IMR-90 (cell line): ENCODE results near the gene PPARG. TPM values are rescaled to one million over a fixed set of nuclear protein-coding genes. Genes with fewer than 3 reads are reported as not detected.

Experiments used
- ATAC-seq: fragments of 200-7000 bp; cut with Tn5 transposase; 2 replicates; pipeline ENCODE4 v1.9.1; 2020; ENCODE audit warnings: low read depth, mild to moderate bottlenecking, moderate library complexity
- BruUV-seq: library from RNA; stranded (reverse); fragments of 400-500 nt; replicated peaks from 2 replicates; lab custom pipeline; 2021; lab: Mats Ljungman, UMichigan
- CTCF ChIA-PET: fragments of 300-600 bp; formaldehyde crosslinking; extraction: SDS; loops from one replicate; lab custom pipeline; 2021; ENCODE audit warnings: antibody characterized with exemption; lab: Yijun Ruan, JAX
- POLR2A ChIA-PET: fragments of 300-600 bp; sonication (Branson Sonifier 250); formaldehyde crosslinking; loops from one replicate; lab custom pipeline; 2022; ENCODE audit warnings: antibody characterized with exemption; ENCODE audit not compliant: unreplicated experiment; lab: Charles Lee
- DNase-seq: peaks from one replicate; pipeline ENCODE4 v3.0.0; 2013
- H2AFZ ChIP-seq: replicated peaks from 2 replicates; pipeline ENCODE3; 2013; ENCODE audit warnings: low read length, mild to moderate bottlenecking; ENCODE audit not compliant: poor library complexity
- H2AK5ac ChIP-seq: 2 replicates; pipeline ENCODE4 v1.6.1; 2013; ENCODE audit warnings: low read depth, low read length, inconsistent platforms
- H2AK9ac ChIP-seq: replicated peaks from 2 replicates; pipeline ENCODE3; 2013; ENCODE audit warnings: mild to moderate bottlenecking, low read depth, low read length, moderate library complexity; ENCODE audit not compliant: poor library complexity
- H2BK120ac ChIP-seq: 2 replicates; pipeline ENCODE4 v1.6.1; 2013; ENCODE audit warnings: low read depth, low read length, inconsistent platforms
- H2BK15ac ChIP-seq: 3 replicates; pipeline ENCODE4 v1.6.1; 2013; ENCODE audit warnings: low read depth, low read length, inconsistent platforms
- H2BK20ac ChIP-seq: 2 replicates; pipeline ENCODE4 v1.6.1; 2013; ENCODE audit warnings: low read depth, mild to moderate bottlenecking, inconsistent platforms, low read length, moderate library complexity
- H2BK5ac ChIP-seq: 2 replicates; pipeline ENCODE4 v1.6.1; 2013; ENCODE audit warnings: mild to moderate bottlenecking, low read depth, low read length, inconsistent platforms; ENCODE audit not compliant: poor library complexity, severe bottlenecking
- H3K14ac ChIP-seq: replicated peaks from 2 replicates; pipeline ENCODE4 v1.6.1; 2013; ENCODE audit warnings: low read depth, low read length, inconsistent platforms
- H3K18ac ChIP-seq: 2 replicates; pipeline ENCODE4 v1.6.1; 2013; ENCODE audit warnings: low read depth, low read length, control low read depth
- H3K23ac ChIP-seq: 2 replicates; pipeline ENCODE4 v1.6.1; 2013; ENCODE audit warnings: low read depth, low read length, inconsistent platforms
- H3K27ac ChIP-seq: 2 replicates; pipeline ENCODE4 v1.5.1; 2013; ENCODE audit warnings: mild to moderate bottlenecking, control low read depth, low read length; ENCODE audit not compliant: insufficient read depth
- H3K27me3 ChIP-seq: 2 replicates; pipeline ENCODE4 v1.6.1; 2013; ENCODE audit warnings: low read length; ENCODE audit not compliant: control insufficient read depth, insufficient read depth
- H3K36me3 ChIP-seq: 2 replicates; pipeline ENCODE4 v1.6.1; 2013; ENCODE audit warnings: low read length, mixed read lengths; ENCODE audit not compliant: control insufficient read depth, insufficient read depth
- H3K4ac ChIP-seq: 2 replicates; pipeline ENCODE4 v1.6.1; 2013; ENCODE audit warnings: low read depth, low read length, inconsistent platforms
- H3K4me1 ChIP-seq: 2 replicates; pipeline ENCODE4 v1.6.1; 2013; ENCODE audit warnings: low read length, mixed read lengths; ENCODE audit not compliant: control insufficient read depth, insufficient read depth
- H3K4me2 ChIP-seq: 2 replicates; pipeline ENCODE4 v1.6.1; 2013; ENCODE audit warnings: low read depth, mild to moderate bottlenecking, control low read depth, low read length, moderate library complexity
- H3K4me3 ChIP-seq: 2 replicates; pipeline ENCODE4 v1.5.1; 2013; ENCODE audit warnings: low read depth, mild to moderate bottlenecking, control low read depth, low read length, moderate library complexity; ENCODE audit not compliant: insufficient read depth
- H3K56ac ChIP-seq: 2 replicates; pipeline ENCODE4 v1.6.1; 2013; ENCODE audit warnings: low read length, inconsistent platforms; ENCODE audit not compliant: insufficient read depth; ENCODE audit errors: extremely low read depth
- H3K79me1 ChIP-seq, 2 experiments: 2 replicates each; pipeline ENCODE4 v1.6.1; 2013; ENCODE audit warnings: low read length in 2 of 2, inconsistent platforms in 1 of 2, low read depth in 1 of 2
- H3K9ac ChIP-seq: 2 replicates; pipeline ENCODE4 v1.6.1; 2013; ENCODE audit warnings: low read depth, low read length, control low read depth
- H3K9me1 ChIP-seq: 2 replicates; pipeline ENCODE4 v1.6.1; 2013; ENCODE audit warnings: low read length, inconsistent platforms; ENCODE audit not compliant: insufficient read depth
- H3K9me3 ChIP-seq: 2 replicates; pipeline ENCODE4 v1.6.1; 2013; ENCODE audit warnings: low read length; ENCODE audit not compliant: control insufficient read depth, insufficient read depth
- H4K20me1 ChIP-seq: 2 replicates; pipeline ENCODE4 v1.6.1; 2013; ENCODE audit warnings: low read length, inconsistent platforms; ENCODE audit not compliant: insufficient read depth
- H4K5ac ChIP-seq: 2 replicates; pipeline ENCODE4 v1.6.1; 2013; ENCODE audit warnings: mild to moderate bottlenecking, low read depth, low read length, control low read depth
- H4K8ac ChIP-seq, 2 experiments: 2 replicates each; pipeline ENCODE4 v1.6.1; 2013; ENCODE audit warnings: low read depth in 2 of 2, low read length in 2 of 2, control low read depth in 1 of 2, inconsistent platforms in 1 of 2
- H4K91ac ChIP-seq: 2 replicates; pipeline ENCODE4 v1.6.1; 2013; ENCODE audit warnings: low read depth, low read length, inconsistent platforms; ENCODE audit not compliant: insufficient read depth
- BHLHE40 ChIP-seq: fragments of 150-350 bp; IDR thresholded peaks from 2 replicates; pipeline ENCODE4 v1.6.1; 2016; ENCODE audit warnings: mild to moderate bottlenecking, low read depth, low read length
- CHD1 ChIP-seq: IDR thresholded peaks from 2 replicates; pipeline ENCODE4 v1.6.1; 2012; ENCODE audit warnings: low read depth, low read length, improper control_type of control experiment
- FOS ChIP-seq: fragments of 150-350 bp; IDR thresholded peaks from 2 replicates; pipeline ENCODE4 v1.6.1; 2016; ENCODE audit warnings: low read depth, low read length
- MAFK ChIP-seq: IDR thresholded peaks from 2 replicates; pipeline ENCODE4 v1.6.1; 2012; ENCODE audit warnings: low read depth, low read length, improper control_type of control experiment
- MAZ ChIP-seq: IDR thresholded peaks from 2 replicates; pipeline ENCODE4 v1.6.1; 2012; ENCODE audit warnings: low read depth, mild to moderate bottlenecking, low read length, improper control_type of control experiment, moderate library complexity, borderline replicate concordance
- MXI1 ChIP-seq: IDR thresholded peaks from 2 replicates; pipeline ENCODE4 v1.6.1; 2012; ENCODE audit warnings: low read depth, mild to moderate bottlenecking, low read length, moderate library complexity, borderline replicate concordance
- NFE2L2 ChIP-seq: fragments of 150-350 bp; IDR thresholded peaks from 2 replicates; pipeline ENCODE4 v1.6.1; 2016; ENCODE audit warnings: low read depth, mild to moderate bottlenecking, low read length
- POLR2A ChIP-seq: IDR thresholded peaks from 2 replicates; pipeline ENCODE4 v1.6.1; 2012; ENCODE audit warnings: mild to moderate bottlenecking, low read depth, low read length
- RAD21 ChIP-seq: IDR thresholded peaks from 2 replicates; pipeline ENCODE4 v1.6.1; 2012; ENCODE audit warnings: low read length, improper control_type of control experiment
- RCOR1 ChIP-seq: IDR thresholded peaks from 2 replicates; pipeline ENCODE4 v1.6.1; 2012; ENCODE audit warnings: mild to moderate bottlenecking, low read length, improper control_type of control experiment; ENCODE audit not compliant: insufficient replicate concordance
- RFX5 ChIP-seq: IDR thresholded peaks from 2 replicates; pipeline ENCODE4 v1.8.0; 2012; ENCODE audit warnings: low read depth, mild to moderate bottlenecking, low read length, moderate library complexity
- WGBS, 2 experiments: methylation state at CpG; one replicate each; pipeline versions ENCODE4 v1.1.5 to v1.1.7; 2013; ENCODE audit warnings: missing lambda C conversion rate in 2 of 2; ENCODE audit not compliant: insufficient read length in 1 of 2; ENCODE audit errors: extremely low coverage in 2 of 2; 5-methylcytosine and 5-hydroxymethylcytosine counted together
- dilution Hi-C: fragments of 300-500 bp; cut with HindIII; formaldehyde crosslinking; loops from one replicate; pipeline ENCODE4 v1.14.3; 2018; ENCODE audit warnings: low sequenced_read_pairs; ENCODE audit not compliant: unreplicated experiment
- in situ Hi-C: fragments of 300-500 bp; cut with MboI; formaldehyde crosslinking; loops from 3 replicates; pipeline ENCODE4 v1.14.3; 2019; ENCODE audit warnings: low sequenced_read_pairs, inconsistent platforms, mixed read lengths
- intact Hi-C: fragments of 100-400 bp; cut with micrococcal nuclease; formaldehyde crosslinking; loops from 2 replicates; pipeline ENCODE4 v1.10.0; 2022
- polyA plus RNA-seq, 3 experiments: library from polyadenylated mRNA; depleted of rRNA; stranded (reverse); fragments of >200 nt; gene quantifications; 2 replicates each; pipeline ENCODE4 v1.2.3, GENCODE V29; 2012; ENCODE audit warnings: low replicate concordance in 1 of 3
- total RNA-seq: library from RNA; depleted of rRNA; stranded (reverse); fragments of >200 nt; gene quantifications from 2 replicates; pipeline ENCODE4 v1.2.3, GENCODE V29; 2012
- TF ChIP-seq, protein P1 (sequence below): conservative IDR thresholded peaks from 2 replicates; pipeline ENCODE4 v1.5.1; 2012; ENCODE audit warnings: mild to moderate bottlenecking, low read depth, low read length, improper control_type of control experiment
- TF ChIP-seq, protein P2 (sequence below): fragments of 150-350 bp; IDR thresholded peaks from 2 replicates; pipeline ENCODE4 v1.6.1; 2016; ENCODE audit warnings: low read depth, mild to moderate bottlenecking, low read length, moderate library complexity, borderline replicate concordance
- TF ChIP-seq, protein P3 (sequence below): fragments of 150-350 bp; IDR thresholded peaks from 2 replicates; pipeline ENCODE4 v1.6.1; 2017; ENCODE audit warnings: mild to moderate bottlenecking, antibody characterized with exemption, low read length, low read depth

PPARG gene
- total and polyA plus RNA-seq, 2 of the 4 experiments (the other 2 are of a cell fraction) = 11.2 to 23.8 TPM

DNA sequence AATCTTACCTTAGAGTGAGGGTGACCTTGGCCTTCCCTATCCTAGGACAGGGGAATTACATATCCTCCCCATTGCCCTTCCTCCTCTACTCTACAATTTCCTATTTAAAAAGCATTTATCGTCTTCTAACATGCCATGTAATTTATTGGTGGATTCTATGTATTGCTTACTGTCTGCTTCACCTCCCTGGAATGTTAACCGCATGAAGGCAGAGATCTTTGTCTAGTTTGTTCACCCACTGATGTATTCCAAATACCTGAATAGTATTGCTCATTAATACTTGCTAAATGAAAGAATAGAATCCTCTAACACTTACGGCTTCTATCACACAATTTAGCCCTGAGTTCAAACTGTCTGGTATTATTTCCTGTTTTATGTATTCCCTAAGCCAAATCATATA, 68.6 kb downstream of the PPARG start:
- Histone ChIP-seq H3K4ac (no peak overlapping the region), H3K18ac (no peak overlapping the region), H4K20me1 (no peaks in the 10 kb centered on the region), H2BK15ac (no peak overlapping the region), H3K4me1 (peaks cover 2% of the 10 kb centered on the region), H4K91ac (no peak overlapping the region), H2AK9ac (no peak overlapping the region), H2AK5ac (no peak overlapping the region), H3K9me1 (peaks cover 6% of the 10 kb centered on the region; the same call in 1 of the 2 replicates), H2AFZ (no peak overlapping the region), H3K9me3 (no peaks in the 10 kb centered on the region), H3K4me2 (no peak overlapping the region), H3K79me1 (0 out of 4 replicates have a peak, but pooled peaks cover 0 to 8% of the 10 kb centered on the region in 2 experiments), H3K9ac (no peak overlapping the region), H3K27ac (no peak overlapping the region), H2BK5ac (no peak overlapping the region), H3K27me3 (no peaks in the 10 kb centered on the region), H3K36me3 (no peaks in the 10 kb centered on the region), H3K4me3 (no peak overlapping the region), H2BK20ac (no peak overlapping the region), H3K23ac (no peak overlapping the region), H3K56ac (no peak overlapping the region), H4K5ac (no peak overlapping the region), H2BK120ac (no peak overlapping the region), H3K14ac (no peak overlapping the region), H4K8ac (no peak overlapping the region)
- no TSS peak for BruUV-seq
- ATAC-seq (no peak), DNase-seq (no peak)
- in situ Hi-C loops (no loop called here), intact Hi-C loops (no loop called here), dilution Hi-C loops (no loop called here)
- TF ChIP-seq BHLHE40 (no peak), NFE2L2 (no peak), FOS (no peak), MXI1 (no peak), RAD21 (no peak), RCOR1 (no peak), POLR2A (no peak), MAFK (no peak), MAZ (no peak), RFX5 (no peak), CHD1 (no peak)
- TF ChIP-seq, protein P1, sequence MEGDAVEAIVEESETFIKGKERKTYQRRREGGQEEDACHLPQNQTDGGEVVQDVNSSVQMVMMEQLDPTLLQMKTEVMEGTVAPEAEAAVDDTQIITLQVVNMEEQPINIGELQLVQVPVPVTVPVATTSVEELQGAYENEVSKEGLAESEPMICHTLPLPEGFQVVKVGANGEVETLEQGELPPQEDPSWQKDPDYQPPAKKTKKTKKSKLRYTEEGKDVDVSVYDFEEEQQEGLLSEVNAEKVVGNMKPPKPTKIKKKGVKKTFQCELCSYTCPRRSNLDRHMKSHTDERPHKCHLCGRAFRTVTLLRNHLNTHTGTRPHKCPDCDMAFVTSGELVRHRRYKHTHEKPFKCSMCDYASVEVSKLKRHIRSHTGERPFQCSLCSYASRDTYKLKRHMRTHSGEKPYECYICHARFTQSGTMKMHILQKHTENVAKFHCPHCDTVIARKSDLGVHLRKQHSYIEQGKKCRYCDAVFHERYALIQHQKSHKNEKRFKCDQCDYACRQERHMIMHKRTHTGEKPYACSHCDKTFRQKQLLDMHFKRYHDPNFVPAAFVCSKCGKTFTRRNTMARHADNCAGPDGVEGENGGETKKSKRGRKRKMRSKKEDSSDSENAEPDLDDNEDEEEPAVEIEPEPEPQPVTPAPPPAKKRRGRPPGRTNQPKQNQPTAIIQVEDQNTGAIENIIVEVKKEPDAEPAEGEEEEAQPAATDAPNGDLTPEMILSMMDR = no peak
- TF ChIP-seq, protein P2, sequence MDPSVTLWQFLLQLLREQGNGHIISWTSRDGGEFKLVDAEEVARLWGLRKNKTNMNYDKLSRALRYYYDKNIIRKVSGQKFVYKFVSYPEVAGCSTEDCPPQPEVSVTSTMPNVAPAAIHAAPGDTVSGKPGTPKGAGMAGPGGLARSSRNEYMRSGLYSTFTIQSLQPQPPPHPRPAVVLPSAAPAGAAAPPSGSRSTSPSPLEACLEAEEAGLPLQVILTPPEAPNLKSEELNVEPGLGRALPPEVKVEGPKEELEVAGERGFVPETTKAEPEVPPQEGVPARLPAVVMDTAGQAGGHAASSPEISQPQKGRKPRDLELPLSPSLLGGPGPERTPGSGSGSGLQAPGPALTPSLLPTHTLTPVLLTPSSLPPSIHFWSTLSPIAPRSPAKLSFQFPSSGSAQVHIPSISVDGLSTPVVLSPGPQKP = no peak
- TF ChIP-seq, protein P3, sequence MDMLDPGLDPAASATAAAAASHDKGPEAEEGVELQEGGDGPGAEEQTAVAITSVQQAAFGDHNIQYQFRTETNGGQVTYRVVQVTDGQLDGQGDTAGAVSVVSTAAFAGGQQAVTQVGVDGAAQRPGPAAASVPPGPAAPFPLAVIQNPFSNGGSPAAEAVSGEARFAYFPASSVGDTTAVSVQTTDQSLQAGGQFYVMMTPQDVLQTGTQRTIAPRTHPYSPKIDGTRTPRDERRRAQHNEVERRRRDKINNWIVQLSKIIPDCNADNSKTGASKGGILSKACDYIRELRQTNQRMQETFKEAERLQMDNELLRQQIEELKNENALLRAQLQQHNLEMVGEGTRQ = no peak
- WGBS, 2 experiments = no CpG with 5 or more reads among the region's 3 CpGs
- ChIA-PET POLR2A (no interaction called here), CTCF (no interaction called here)
